HEK293 (cell line): ENCODE data around the gene ZNF816.

Source experiments
- CTCF ChIA-PET: fragments of 350-600 bp; formaldehyde crosslinking; extraction: SDS; loops from one replicate; lab custom pipeline; 2021; ENCODE audit warnings: antibody characterized with exemption; lab: Yijun Ruan, JAX
- POLR2A ChIA-PET: fragments of 300-600 bp; formaldehyde crosslinking; extraction: SDS; loops from one replicate; lab custom pipeline; 2020; ENCODE audit warnings: antibody characterized with exemption, inconsistent platforms; lab: Yijun Ruan, JAX
- H3K27ac ChIP-seq: fragments of 200-500 bp; sonication (Bioruptor generic); 2 replicates; pipeline ENCODE4 v1.5.1; 2014; ENCODE audit warnings: low read depth, low read length, control low read depth, inconsistent platforms; ENCODE audit errors: extremely low read depth
- H3K36me3 ChIP-seq, 2 experiments: fragments of 200-500 bp in 1 of 2; sonication (Bioruptor generic) in 1 of 2; 1 replicate in 1 of 2; 2 replicates in 1 of 2; pipeline ENCODE4 v1.5.1; 2014 to 2017; ENCODE audit warnings: inconsistent platforms in 2 of 2, low read length in 2 of 2; ENCODE audit not compliant: control insufficient read depth in 2 of 2, insufficient read depth in 1 of 2
- H3K4me1 ChIP-seq: fragments of 200-500 bp; sonication (Bioruptor generic); 2 replicates; pipeline ENCODE4 v1.5.1; 2014; ENCODE audit warnings: mild to moderate bottlenecking, low read length, inconsistent platforms; ENCODE audit not compliant: control insufficient read depth, insufficient read depth
- H3K4me3 ChIP-seq: 2 replicates; pipeline ENCODE4 v1.5.1; 2011; ENCODE audit warnings: low read depth, mild to moderate bottlenecking, control low read depth, low read length, moderate library complexity
- H3K9me3 ChIP-seq: fragments of 200-500 bp; sonication (Bioruptor generic); 2 replicates; pipeline ENCODE4 v1.5.1; 2014; ENCODE audit warnings: low read depth, low read length, inconsistent platforms; ENCODE audit not compliant: control insufficient read depth, insufficient read depth
- HOXA7 ChIP-seq: sonication (generic); formaldehyde crosslinking; IDR thresholded peaks from 2 replicates; pipeline ENCODE4 v1.8.1; 2022; ENCODE audit warnings: missing genetic modification reagents, borderline replicate concordance
- SALL2 ChIP-seq: fragments of 450-650 bp; formaldehyde crosslinking; IDR thresholded peaks from 2 replicates; pipeline ENCODE4 v1.5.0; 2017; ENCODE audit warnings: missing biosample characterization, mild to moderate bottlenecking, missing genetic modification characterization, borderline replicate concordance
- SP2 ChIP-seq: fragments of 450-650 bp; formaldehyde crosslinking; IDR thresholded peaks from 2 replicates; pipeline ENCODE4 v1.5.1; 2016; ENCODE audit warnings: missing biosample characterization, missing genetic modification characterization
- ZBTB17 ChIP-seq: fragments of 450-650 bp; formaldehyde crosslinking; IDR thresholded peaks from 2 replicates; pipeline ENCODE4 v1.5.1; 2016; ENCODE audit warnings: missing biosample characterization, missing genetic modification characterization
- ZEB2 ChIP-seq: fragments of 450-650 bp; formaldehyde crosslinking; IDR thresholded peaks from 2 replicates; pipeline ENCODE4 v1.5.1; 2016; ENCODE audit warnings: missing biosample characterization, missing genetic modification characterization
- ZNF18 ChIP-seq: fragments of 450-650 bp; formaldehyde crosslinking; IDR thresholded peaks from 2 replicates; pipeline ENCODE4 v1.5.1; 2016; ENCODE audit warnings: missing biosample characterization, missing genetic modification characterization
- ZNF19 ChIP-seq: fragments of 450-650 bp; formaldehyde crosslinking; IDR thresholded peaks from 2 replicates; pipeline ENCODE4; 2016; ENCODE audit warnings: missing biosample characterization, missing genetic modification characterization, low read depth
- ZNF239 ChIP-seq: fragments of 450-650 bp; formaldehyde crosslinking; IDR thresholded peaks from 2 replicates; pipeline ENCODE4 v1.5.1; 2016; ENCODE audit warnings: missing biosample characterization, missing genetic modification characterization
- ZNF292 ChIP-seq: fragments of 450-650 bp; formaldehyde crosslinking; IDR thresholded peaks from 2 replicates; pipeline ENCODE4 v1.5.1; 2016; ENCODE audit warnings: low read depth, missing biosample characterization, missing genetic modification characterization, borderline replicate concordance
- ZNF311 ChIP-seq: fragments of 450-650 bp; formaldehyde crosslinking; IDR thresholded peaks from 2 replicates; pipeline ENCODE4 v1.5.1; 2017; ENCODE audit warnings: missing biosample characterization, missing genetic modification characterization, borderline replicate concordance
- ZNF324 ChIP-seq: fragments of 450-650 bp; formaldehyde crosslinking; IDR thresholded peaks from 2 replicates; pipeline ENCODE4 v1.5.1; 2016; ENCODE audit warnings: missing biosample characterization, missing genetic modification characterization
- ZNF37A ChIP-seq: fragments of 450-650 bp; IDR thresholded peaks from 2 replicates; pipeline ENCODE4 v1.5.1; 2018; ENCODE audit warnings: missing biosample characterization, missing genetic modification characterization
- ZNF549 ChIP-seq: fragments of 450-650 bp; IDR thresholded peaks from 2 replicates; pipeline ENCODE4 v1.5.1; 2018; ENCODE audit warnings: missing biosample characterization, missing genetic modification characterization, mild to moderate bottlenecking, inconsistent platforms, moderate library complexity
- ZNF561 ChIP-seq: fragments of 450-650 bp; IDR thresholded peaks from 2 replicates; pipeline ENCODE4 v1.5.1; 2018; ENCODE audit warnings: missing biosample characterization, missing genetic modification characterization, borderline replicate concordance
- ZNF623 ChIP-seq: fragments of 450-650 bp; formaldehyde crosslinking; IDR thresholded peaks from 2 replicates; pipeline ENCODE4 v1.5.1; 2016; ENCODE audit warnings: missing biosample characterization, missing genetic modification characterization
- ZNF776 ChIP-seq: fragments of 450-650 bp; formaldehyde crosslinking; IDR thresholded peaks from 2 replicates; pipeline ENCODE4 v1.5.0; 2017; ENCODE audit warnings: missing biosample characterization, missing genetic modification characterization, borderline replicate concordance
- ZSCAN23 ChIP-seq: fragments of 450-650 bp; formaldehyde crosslinking; IDR thresholded peaks from 2 replicates; pipeline ENCODE4 v1.5.1; 2016; ENCODE audit warnings: missing biosample characterization, missing genetic modification characterization
- ZSCAN5A ChIP-seq: fragments of 450-650 bp; formaldehyde crosslinking; IDR thresholded peaks from 2 replicates; pipeline ENCODE4 v1.5.1; 2016; ENCODE audit warnings: missing biosample characterization, missing genetic modification characterization
- TF ChIP-seq, protein P1 (sequence below): fragments of 450-650 bp; formaldehyde crosslinking; IDR thresholded peaks from 2 replicates; pipeline ENCODE4 v1.5.1; 2016; ENCODE audit warnings: missing biosample characterization, missing genetic modification characterization
- TF ChIP-seq, protein P2 (sequence below): fragments of 450-650 bp; formaldehyde crosslinking; IDR thresholded peaks from 2 replicates; pipeline ENCODE4 v1.5.1; 2016; ENCODE audit warnings: missing biosample characterization, missing genetic modification characterization
- TF ChIP-seq, protein P3 (sequence below): fragments of 450-650 bp; formaldehyde crosslinking; IDR thresholded peaks from 2 replicates; pipeline ENCODE4 v1.5.1; 2016; ENCODE audit warnings: missing biosample characterization, missing genetic modification characterization

Gene ZNF816

GRCh38 chr19:53010494-53010893 lies 47.8 kb upstream of the ZNF816 start (continued):
- TF ChIP-seq ZNF549 (no peak), ZNF561 (tag by site-specific recombination) (no peak), ZNF37A (tag by site-specific recombination) (no peak), ZNF19 (tag by site-specific recombination) (no peak), SALL2 (tag by site-specific recombination) (no peak)

DNA sequence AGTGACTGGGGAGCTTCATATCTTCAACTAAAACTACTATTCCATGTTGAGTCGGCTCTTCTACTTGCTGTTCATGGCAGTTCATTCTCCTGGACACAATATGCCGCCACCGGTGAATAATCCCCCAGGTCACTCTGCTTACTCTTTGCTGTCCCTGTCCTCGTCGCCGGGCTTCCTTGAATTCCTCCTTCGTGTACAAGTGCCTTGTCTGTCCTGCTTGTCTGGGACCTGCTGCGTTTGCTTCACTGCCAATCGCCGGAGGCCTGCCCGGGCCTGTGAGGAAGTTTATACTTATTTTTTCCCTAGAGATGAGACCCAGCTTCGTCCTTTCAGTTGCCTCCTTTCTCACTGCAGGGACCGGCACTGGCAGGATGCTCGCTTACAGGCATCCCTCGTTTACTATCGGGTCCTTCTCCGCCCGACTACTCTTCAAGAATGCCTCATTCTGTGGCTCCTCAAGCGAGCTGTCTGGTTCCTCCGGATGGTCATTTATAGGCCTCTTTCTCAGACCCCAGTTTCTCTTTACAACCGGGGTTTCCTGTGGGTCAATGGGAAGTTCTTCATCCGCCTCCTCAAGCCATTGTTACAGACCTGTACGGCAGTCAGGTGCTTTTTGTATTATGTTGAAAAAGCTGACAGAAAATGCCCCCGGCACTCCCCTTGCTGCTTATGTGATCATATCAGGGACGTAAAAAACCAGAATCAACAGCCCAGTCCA lies 45.5 kb upstream of the ZNF816 start:
- TF ChIP-seq ZEB2 (tag by site-specific recombination), result no peak
- TF ChIP-seq, protein P1, sequence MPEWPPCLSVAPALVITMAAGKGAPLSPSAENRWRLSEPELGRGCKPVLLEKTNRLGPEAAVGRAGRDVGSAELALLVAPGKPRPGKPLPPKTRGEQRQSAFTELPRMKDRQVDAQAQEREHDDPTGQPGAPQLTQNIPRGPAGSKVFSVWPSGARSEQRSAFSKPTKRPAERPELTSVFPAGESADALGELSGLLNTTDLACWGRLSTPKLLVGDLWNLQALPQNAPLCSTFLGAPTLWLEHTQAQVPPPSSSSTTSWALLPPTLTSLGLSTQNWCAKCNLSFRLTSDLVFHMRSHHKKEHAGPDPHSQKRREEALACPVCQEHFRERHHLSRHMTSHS (tag by site-specific recombination), result no peak
- TF ChIP-seq, protein P2, sequence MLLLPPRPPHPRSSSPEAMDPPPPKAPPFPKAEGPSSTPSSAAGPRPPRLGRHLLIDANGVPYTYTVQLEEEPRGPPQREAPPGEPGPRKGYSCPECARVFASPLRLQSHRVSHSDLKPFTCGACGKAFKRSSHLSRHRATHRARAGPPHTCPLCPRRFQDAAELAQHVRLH (tag by site-specific recombination), result no peak
- no peak for TF ChIP-seq ZSCAN5A (tag by site-specific recombination)
- TF ChIP-seq, protein P3, sequence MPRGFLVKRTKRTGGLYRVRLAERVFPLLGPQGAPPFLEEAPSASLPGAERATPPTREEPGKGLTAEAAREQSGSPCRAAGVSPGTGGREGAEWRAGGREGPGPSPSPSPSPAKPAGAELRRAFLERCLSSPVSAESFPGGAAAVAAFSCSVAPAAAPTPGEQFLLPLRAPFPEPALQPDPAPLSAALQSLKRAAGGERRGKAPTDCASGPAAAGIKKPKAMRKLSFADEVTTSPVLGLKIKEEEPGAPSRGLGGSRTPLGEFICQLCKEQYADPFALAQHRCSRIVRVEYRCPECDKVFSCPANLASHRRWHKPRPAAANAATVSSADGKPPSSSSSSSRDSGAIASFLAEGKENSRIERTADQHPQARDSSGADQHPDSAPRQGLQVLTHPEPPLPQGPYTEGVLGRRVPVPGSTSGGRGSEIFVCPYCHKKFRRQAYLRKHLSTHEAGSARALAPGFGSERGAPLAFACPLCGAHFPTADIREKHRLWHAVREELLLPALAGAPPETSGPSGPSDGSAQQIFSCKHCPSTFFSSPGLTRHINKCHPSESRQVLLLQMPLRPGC (tag by site-specific recombination), result no peak
- no peak for TF ChIP-seq SP2 (tag by site-specific recombination)
- Histone ChIP-seq H3K9me3 (peaks cover 2% of the 10 kb centered on the region; the same call in 1 of the 2 replicates), H3K36me3 (no peaks in the 10 kb centered on the region), H3K27ac (no peak overlapping the region), H3K4me1 (no peaks in the 10 kb centered on the region), H3K4me3 (no peak overlapping the region)
- ChIA-PET CTCF (no interaction called here), POLR2A (no interaction called here)

DNA sequence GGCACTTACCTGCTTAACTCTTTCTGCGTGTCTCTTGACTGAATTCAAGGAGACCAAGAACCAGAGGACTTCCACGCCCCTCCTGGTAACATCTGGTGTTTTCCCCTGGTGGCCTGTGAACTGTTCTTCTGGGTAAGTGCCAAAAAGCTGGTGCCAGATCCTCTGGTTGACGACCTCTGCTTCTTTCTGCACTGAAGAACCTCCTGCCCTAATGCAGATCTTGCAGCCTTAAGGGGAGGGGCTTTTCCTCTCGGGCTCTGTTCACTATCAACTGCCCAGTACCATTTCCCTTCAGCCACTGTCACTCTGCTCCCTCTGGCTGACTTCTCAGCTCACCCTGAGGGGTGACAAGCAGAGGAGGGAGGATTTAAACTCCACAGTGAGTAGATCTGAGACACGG lies 44.9 kb upstream of the ZNF816 start:
- no peak overlapping the region for H3K4me3 ChIP-seq
- H3K36me3 ChIP-seq, result no peaks in the 10 kb centered on the region
- peaks cover 2% of the 10 kb centered on the region; the same call in 1 of the 2 replicates for H3K9me3 ChIP-seq
- H3K4me1 ChIP-seq, result no peaks in the 10 kb centered on the region
- H3K27ac ChIP-seq, result no peak overlapping the region
- CTCF ChIA-PET, result no interaction called here
- POLR2A ChIA-PET, result no interaction called here
- TF ChIP-seq ZNF623 (tag by site-specific recombination) (no peak), HOXA7 (CRISPR knock-in tag) (no peak), ZNF292 (tag by site-specific recombination) (no peak), ZNF239 (no peak), ZNF324 (tag by site-specific recombination) (no peak), ZSCAN23 (tag by site-specific recombination) (no peak), SALL2 (tag by site-specific recombination) (no peak), ZNF18 (no peak), ZNF311 (tag by site-specific recombination) (no peak), ZBTB17 (tag by site-specific recombination) (no peak), ZNF776 (tag by site-specific recombination) (no peak)
- TF ChIP-seq, protein P2 (tag by site-specific recombination), result no peak
- TF ChIP-seq, protein P1 (tag by site-specific recombination), result no peak
